CMK (cell line): ENCODE data around the gene LENG8.
"Not testable (repeated sequence)": the region's sequence is repeated elsewhere in the genome, so short reads cannot be mapped to it uniquely, and the experiment has no call there.

Experiments used
- DNase-seq: peaks from one replicate; pipeline ENCODE4 v3.0.0-alpha.2; 2010; ENCODE audit warnings: low read depth

Gene LENG8

DNA sequence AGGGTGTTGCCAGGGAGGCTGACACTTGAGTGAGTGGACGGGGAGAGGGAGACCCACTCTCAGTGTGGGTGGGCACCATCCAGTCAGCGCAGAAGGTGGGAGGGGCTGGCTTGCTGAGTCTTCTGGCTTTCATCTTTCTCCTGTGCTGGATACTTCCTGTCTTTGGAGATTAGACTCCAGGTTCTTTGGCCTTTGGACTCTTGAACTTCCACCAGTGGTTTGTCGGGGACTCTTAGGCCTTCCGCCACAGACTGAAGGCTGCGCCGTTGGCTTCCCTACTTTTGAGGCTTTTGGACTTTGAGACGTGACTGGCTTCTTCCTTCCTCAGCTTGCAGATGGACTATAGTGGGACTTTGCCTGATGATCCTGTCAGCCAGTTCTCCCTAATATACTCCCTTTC lies 4.3 kb upstream of the LENG8 start:
- no peak for DNase-seq

DNA sequence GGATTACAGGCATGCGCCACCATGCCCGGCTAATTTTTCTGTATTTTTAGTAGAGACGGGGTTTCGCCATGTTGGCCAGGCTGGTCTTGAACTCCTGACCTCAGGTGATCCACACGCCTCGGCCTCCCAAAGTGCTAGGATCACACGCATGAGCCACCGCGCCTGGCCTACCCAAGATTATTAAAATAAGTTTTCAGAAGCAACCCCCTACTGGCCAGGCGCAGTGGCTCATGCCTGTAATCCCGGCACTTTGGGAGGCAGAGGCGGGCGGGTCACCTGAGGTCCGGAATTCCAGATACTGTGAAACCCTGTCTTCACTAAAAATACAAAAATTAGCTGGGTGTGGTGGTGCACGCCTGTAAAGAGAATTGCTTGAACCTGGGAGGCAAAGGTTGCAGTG lies 2.6 kb upstream of the LENG8 start:
- not testable (repeated sequence) for DNase-seq

DNA sequence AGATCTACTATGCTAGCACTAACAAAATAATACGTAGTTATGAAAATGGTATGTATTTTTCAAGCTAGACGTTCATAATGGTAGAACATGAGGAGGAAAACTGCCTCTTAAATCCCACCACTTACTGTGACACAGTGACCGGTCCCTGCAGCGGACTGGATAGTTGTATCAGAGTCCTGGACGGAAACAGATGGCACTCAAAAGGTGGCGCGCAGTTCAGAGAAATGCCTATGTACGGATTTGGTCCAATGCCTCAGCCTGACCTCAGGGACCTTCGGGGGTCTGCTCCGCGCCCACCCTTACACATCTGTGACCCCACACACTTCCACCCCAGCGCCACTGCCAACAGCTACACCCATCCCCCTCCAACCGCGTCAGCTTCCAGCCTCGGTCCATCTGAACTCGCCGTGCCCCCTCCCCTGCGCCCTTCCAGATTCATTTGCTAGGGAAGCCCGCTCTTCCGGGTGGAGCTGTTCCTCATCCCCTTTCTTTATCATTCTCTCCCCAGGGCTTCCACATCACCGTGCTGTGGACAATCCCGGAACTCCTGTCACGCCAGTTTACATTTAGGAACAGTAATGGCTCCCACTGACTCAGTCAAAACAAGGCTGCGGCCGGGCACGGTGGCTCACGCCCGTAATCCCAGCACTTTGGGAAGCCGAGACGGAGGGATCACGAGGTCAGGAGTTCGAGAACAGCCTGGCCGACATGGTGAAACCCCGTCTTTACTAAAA lies 792 bp upstream of the LENG8 start:
- peak; percentile 72 for DNase-seq

DNA sequence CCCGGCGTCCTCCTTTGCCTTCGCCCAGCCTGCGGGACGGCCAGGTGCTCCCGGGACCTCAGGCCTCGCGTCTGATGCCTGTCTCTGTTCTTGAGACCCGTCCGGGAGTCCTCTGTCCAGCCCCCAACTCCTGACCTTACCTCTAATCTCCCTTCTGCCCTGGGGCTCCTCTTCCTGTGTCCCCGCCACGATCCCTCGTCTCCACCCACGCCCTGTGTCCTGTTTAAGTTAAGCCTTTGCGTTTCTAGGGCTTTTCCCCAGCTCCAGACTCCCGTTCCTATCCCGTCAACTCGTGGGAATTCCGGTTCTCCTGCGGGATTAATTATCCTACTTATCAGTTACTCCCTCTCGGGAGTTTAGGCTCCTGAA lies 686 bp downstream of the LENG8 start:
- no peak for DNase-seq

DNA sequence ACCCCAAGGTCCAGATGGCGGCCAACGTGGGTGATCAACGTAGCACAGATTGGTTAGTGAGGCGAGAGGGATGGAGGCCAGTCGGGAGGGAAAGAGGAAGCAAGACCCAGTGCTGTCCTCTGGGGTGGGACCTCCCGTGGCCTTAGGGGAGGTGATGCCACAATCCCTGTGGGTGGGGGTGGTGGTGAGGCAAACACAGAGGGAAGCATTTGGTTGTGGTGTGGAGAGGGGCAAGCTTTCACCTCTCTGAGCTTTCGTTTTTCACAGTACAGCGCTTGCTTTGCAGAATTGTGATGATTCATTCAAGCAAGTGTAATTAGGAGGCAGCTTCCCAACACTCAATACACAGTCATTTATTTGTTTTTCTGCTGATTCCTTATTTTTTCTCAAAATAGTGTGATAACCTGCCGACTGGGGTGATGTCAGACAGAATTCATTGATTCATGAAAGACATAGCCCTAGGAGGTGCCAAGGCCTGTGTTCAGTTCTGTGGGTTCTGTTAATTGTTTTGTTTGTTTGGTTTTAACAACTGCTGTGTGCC lies 2.4 kb downstream of the LENG8 start:
- DNase-seq = no peak

DNA sequence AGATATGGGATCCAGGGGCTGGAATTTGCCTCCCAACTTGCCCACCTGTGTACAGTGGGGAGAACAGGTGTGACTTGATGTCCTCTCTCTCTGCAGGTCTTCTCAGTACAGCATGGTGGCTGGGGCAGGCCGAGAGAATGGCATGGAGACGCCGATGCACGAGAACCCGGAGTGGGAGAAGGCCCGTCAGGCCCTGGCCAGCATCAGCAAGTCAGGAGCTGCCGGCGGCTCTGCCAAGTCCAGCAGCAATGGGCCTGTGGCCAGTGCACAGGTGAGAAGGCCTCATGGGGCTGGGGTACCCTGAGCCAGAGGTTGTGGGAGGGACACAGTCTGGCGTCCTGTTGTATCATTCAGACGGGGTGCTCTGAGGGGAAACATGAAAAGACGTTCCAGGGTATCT lies 3.0 kb downstream of the LENG8 start:
- no peak for DNase-seq

DNA sequence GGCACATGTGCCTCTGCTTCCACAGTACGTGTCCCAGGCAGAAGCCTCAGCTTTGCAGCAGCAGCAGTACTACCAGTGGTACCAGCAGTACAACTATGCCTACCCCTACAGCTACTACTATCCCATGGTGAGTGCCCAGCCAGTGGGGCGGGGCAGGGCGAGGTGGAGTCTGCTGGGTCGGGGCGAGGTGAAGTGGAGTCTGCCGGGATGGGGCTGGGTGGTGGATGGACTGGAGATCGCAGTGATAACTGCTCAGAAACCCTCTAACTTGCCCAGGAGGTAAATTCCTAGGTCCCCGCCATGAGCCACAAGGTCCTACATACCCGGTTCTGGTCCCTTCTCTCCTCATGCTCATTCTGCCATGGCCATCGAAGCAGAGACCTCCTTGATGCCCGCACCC lies 3.6 kb downstream of the LENG8 start:
- DNase-seq = no peak

DNA sequence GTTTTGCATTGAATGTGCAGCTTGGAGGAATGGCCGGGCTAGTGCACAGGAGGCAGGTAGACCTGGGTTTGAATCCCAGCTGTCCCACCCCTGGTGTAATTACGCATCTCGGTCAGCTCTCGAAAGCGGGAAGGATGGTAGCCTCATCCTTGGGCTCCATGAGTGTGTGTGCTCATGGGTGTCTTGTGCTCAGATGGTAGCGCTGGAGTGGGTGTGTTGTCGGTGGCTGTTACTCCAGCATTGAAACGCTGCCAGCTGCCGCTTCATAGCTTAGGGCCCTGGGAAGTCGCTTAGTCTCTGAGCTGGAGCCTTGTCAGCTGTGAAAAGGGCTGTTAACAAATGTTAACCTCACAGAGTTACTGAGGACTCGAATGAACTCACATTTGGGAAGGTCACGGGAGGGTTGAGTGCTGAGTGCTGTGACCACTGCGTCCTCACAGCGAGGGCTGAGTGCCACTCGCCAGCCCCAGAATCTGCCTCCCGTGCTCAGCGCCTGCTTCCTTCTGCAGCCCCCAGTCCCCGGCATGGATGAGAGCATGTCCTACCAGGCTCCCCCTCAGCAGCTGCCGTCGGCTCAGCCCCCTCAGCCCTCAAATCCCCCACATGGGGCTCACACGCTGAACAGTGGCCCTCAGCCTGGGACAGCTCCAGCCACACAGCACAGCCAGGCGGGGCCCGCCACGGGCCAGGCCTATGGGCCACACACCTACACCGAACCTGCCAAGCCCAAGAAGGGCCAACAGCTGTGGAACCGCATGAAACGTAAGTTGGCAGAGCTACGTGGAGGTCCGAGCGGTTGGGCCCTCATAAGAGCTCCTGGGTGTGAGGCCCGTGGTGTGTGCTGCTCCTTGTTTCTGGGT lies 5.2 kb downstream of the LENG8 start:
- no peak for DNase-seq

DNA sequence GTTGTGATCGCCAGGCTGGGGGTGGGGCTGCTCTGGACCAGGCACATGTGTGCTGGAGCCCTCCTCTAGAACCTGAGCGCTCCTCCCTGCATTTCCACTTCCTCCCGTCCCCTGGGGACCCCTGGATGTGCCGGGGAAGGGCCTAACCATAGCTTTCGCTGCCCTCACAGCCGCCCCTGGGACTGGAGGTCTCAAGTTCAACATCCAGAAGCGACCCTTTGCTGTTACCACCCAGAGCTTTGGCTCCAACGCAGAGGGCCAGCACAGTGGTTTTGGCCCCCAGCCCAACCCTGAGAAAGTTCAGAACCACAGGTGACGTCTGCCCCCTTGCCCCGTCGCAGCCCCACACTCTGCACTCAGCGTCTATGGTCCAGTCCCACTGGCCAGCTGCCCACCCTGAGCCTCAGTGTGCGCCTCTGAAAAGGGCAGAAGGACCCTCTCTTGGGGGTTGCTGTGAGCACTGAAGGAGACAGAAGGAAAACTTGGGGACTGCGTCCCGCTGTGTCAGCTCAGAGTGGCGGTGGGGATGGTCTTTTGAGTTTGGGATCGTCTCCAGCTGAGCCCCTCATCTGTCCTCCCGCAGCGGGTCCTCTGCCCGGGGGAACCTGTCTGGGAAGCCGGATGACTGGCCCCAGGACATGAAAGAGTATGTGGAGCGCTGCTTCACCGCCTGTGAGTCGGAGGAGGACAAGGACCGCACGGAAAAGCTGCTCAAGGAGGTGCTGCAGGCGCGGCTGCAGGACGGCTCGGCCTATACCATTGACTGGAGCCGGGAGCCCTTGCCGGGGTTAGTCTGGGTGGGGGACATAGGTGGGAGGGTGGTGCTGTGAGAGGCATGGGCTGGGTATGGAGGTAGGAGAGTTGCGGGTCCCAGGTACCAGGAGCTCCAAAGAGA lies 6.0 kb downstream of the LENG8 start:
- DNase-seq = no peak

DNA sequence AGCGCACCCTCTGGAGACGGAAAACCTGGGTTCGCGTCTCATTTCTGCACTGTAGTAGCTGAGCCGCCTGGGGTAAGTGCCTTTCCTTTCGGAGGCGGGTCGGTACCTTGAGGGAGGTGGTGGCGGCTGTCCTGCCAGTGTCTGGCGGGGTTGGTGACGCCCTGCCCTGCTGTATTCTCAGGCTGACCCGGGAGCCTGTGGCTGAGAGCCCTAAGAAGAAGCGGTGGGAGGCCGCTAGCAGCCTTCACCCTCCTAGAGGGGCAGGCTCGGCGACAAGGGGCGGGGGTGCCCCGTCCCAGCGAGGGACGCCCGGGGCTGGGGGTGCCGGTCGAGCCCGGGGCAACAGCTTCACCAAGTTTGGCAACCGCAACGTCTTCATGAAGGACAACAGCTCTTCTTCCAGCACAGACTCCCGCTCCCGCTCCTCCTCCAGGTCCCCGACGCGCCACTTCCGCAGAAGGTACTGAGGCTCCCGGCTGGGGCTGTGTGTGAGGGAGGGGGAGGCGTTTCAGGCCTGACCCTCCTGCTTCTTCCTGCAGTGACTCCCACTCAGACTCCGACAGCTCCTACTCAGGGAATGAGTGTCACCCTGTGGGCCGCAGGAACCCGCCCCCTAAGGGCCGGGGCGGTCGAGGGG lies 6.9 kb downstream of the LENG8 start:
- no peak for DNase-seq

DNA sequence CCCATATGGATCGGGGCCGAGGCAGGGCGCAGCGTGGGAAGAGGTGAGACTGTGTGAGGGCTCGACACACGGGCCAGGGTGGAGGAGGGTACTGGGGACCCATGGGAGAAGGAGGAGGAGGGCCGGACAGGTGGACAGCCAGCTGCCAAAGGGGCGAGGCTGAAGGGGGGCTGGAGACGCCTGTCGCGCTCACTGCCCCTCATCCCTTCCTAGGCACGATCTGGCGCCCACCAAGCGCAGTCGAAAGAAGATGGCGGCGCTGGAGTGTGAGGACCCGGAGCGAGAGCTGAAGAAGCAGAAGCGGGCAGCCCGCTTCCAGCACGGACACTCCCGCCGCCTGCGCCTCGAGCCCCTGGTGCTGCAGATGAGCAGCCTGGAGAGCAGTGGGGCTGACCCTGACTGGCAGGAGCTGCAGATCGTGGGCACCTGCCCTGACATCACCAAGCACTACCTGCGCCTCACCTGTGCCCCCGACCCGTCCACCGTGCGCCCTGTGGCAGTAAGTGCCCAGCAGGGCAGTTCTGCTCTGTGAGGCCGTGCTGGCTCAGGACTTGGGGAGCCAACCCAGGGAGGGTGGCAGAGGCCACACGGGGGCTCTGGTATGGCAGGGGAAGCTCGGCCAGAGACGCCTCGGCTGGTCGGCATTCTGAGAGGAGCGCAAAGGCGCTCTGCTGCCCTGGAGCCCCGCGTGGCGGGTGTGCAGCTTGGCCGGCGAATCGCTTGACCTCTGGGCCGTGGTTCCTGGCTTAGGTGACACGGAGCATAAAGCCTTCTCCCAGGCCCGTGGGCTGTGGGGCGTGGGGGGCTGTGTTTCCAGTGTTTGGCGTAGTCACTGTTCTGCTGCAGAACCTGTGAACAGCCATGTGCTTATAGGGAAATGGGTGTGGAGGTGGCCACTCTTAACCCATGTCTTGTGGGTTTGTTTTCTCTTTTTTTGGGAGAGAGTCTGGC lies 7.7 kb downstream of the LENG8 start:
- no peak for DNase-seq

DNA sequence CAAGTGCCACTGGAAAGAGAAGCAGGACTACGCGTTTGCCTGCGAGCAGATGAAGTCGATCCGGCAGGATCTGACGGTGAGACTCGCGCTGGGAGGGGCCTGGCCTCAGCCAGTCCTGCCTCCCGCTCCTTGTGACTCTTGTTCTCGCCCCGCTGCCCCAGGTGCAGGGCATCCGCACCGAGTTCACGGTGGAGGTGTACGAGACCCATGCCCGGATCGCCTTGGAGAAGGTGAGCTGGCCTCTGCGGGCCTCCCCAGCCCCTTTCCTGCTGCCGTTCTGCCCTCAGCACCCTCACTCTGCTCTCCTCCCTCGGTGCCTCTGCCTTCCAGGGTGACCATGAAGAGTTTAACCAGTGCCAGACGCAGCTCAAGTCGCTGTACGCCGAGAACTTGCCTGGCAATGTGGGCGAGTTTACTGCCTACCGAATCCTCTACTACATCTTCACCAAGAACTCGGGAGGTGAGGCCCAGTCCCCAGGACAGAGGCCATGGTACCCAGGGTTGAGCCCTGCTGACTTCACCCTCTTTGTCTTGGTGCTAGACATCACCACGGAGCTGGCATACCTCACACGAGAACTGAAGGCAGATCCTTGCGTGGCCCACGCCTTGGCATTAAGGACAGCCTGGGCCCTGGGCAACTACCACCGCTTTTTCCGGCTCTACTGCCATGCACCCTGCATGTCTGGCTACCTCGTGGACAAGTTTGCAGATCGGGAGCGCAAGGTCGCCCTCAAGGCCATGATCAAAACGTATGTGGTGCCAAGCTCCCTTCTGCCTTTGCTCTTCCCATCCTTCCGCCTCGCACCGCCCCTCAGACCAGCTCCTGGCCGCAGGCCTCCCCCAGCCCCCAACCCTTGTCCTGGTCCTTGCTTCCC lies 9.0 kb downstream of the LENG8 start:
- no peak for DNase-seq

DNA sequence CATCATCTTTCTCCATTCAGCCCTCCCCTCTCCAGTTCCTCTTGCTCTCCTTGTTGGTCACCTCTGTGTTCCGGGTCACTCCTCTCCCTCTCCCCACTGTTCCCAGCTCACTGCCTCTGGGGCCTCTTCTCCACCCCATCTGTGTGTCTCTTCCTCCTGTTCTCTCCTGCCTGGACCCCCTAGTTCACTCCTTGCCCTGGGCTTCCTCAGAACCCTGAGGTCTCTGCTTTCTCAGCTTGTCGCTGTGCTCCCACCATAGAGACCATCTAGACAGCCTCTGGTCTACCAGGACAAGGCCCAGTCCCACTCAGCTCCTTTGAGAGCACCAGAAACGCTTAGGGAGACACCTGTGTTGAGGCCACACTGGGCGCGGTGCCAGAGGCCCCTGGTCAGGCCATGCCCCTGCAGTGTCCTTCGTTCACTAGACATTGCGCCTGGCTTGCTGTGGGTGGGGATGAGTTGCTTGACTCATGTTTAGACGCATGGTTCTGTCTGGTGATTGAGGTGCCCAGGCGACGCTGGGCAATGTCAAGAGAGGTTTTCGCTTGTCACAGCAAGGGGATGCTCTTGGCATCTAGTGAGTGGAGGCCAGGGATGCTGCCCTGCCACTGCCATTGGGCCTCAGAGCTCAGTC lies 9.8 kb downstream of the LENG8 start:
- DNase-seq = no peak

DNA sequence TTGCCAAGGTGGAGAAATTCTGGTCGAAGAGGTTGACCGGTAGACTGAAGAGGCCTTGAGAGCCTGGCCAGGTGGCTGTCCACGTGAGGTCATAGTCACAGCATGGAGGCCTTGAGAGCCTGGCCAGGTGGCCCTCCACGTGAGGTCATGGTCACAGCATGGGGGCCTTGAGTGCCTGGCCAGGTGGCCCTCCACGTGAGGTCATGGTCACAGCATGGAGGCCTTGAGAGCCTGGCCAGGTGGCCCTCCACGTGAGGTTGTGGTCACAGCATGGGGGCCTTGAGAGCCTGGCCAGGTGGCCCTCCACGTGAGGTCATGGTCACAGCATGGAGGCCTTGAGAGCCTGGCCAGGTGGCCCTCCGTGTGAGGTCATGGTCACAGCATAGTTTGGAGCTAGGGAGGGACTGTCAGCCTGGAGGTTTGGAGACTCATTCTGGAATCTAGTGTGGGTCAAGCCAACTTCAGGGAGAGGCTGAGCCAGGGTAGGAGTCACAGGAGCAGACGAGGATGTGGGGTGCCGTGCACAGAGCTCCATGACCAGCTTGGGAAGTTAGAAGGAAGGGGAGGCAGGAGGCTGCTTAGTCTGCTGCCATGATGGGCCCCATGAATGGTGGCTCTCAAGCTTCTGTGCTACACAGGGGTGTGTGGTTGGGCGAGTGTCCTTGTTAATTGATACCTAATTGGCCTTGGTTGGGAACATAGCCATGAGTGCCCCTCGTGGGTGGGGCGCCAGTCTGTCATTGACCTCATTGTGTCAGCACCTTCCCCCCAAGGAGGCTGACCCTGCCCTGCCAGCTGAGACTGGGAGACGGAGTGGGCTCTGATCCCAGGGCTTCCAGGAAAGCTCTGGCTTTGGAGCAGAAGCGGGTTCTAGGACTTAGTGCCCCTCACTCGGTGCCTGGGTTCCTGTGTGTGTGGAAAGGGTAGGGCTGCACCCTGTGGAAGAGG lies 10.6 kb downstream of the LENG8 start:
- no peak for DNase-seq

DNA sequence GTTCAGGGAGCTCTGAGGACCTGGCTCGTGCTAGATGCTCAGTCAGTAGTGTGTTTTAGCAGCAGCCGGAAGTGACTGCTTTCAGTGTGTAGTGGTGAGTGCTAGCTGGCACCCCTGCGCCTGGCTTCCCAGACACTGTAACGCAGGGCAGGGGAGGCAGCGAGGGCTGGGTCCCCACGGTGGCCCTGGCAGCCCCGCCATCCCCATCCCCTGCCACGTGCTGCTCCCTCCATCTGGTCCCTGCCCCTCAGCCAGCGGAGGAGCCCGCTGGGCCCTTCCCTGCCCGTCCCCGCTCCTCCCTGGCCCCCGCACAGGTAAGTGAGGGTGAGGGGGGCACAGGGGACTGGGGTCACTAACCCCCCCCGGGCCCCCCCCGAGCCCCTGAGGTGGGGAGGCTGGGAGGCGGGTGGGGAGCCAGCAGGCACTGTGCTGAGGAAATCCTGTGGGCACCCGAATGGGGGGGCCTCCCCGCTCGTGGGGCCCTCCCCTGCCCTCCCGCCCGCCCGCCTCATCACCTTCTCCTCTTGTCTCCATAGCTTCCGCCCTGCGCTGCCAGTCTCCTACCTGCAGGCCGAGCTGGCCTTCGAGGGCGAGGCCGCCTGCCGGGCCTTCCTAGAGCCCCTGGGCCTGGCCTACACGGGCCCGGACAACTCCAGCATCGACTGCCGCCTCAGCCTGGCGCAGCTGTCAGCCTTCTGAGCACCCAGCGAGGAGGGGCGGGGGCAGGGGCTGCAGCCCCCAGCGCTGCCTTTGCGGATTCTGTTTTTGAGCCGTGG lies 11.4 kb downstream of the LENG8 start:
- DNase-seq = no peak

DNA sequence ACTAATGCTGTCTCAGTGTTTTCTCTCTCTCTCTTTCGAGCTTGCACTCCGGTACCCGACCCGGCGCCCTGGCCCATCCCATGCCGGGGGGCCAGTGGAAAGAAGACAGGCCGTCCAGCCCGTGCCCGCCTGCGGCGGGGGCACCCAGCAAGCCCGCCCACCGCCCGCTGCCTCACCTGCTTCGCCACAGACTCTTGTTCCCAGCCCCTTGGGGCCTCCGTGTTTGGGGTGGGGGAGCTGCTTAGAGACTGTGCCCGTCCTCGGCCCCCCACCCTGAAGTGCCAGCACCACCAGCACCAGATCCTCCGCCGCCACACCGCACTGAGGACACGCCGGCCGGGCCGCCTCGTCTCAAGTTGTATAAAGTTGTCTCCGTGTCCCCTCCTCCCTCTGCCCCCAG lies 12.2 kb downstream of the LENG8 start:
- DNase-seq = no peak

DNA sequence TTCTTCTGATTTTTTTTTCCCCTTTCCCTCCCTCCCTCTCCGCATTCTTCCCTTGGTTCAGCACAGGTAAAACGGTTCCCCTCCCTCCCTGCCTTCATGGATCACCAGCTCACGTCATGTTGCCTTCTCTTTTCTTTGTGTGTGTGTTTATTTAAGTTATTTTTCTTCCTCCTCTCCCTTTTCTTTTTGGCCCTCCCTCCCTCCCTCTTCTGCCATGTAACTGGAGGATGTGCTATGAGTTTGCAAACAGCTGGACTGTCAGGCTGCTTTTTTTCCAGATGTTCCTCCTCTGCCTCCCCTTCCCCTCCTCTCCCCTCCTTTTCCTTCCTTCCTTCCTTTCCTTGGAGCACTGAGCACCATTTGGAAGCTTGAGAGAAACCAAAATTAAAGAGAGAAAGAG lies 12.6 kb downstream of the LENG8 start:
- no peak for DNase-seq
